NCI-H2227 (cell line): ENCODE measurements around the gene RAB30.

Source experiments
- DNase-seq: peaks from one replicate; lab custom pipeline; 2025; ENCODE audit not compliant: unreplicated experiment; lab: John Stamatoyannopoulos, UW

The RAB30 gene

GRCh38 chr11:83071567-83072349, at the start of gene RAB30:
Gene RAB30, minus strand, starts transcription at chr11:83071897. Its CDS starts 74,581 bp downstream, at chr11:82997316.
- peak; percentile 96 for DNase-seq

GRCh38 chr11:83120327-83120726, 48.6 kb upstream of the RAB30 start:
- DNase-seq, result no peak

- DNase-seq, result no peak
These were observed 47.5 kb upstream of the RAB30 start for GRCh38 chr11:83119216-83119615.

GRCh38 chr11:83118814-83119213, 47.1 kb upstream of the RAB30 start:
- no peak for DNase-seq

GRCh38 chr11:83116015-83116641, 44.4 kb upstream of the RAB30 start:
- no peak for DNase-seq

- peak; percentile 6 for DNase-seq
These were observed 43.9 kb upstream of the RAB30 start for GRCh38 chr11:83115551-83115950.

GRCh38 chr11:83115026-83115425, 43.3 kb upstream of the RAB30 start:
- no peak for DNase-seq

- no peak for DNase-seq
These were observed 41.2 kb upstream of the RAB30 start for GRCh38 chr11:83112886-83113285.

GRCh38 chr11:83105168-83105567, 33.5 kb upstream of the RAB30 start:
- no peak for DNase-seq

- DNase-seq, result no peak
These were observed 31.1 kb upstream of the RAB30 start for GRCh38 chr11:83102834-83103233.

GRCh38 chr11:83097429-83098075, 25.9 kb upstream of the RAB30 start:
- DNase-seq, result no peak

- no peak for DNase-seq
These were observed 21.9 kb upstream of the RAB30 start for GRCh38 chr11:83093634-83094033.

- DNase-seq, result no peak
These were observed 21.0 kb upstream of the RAB30 start for GRCh38 chr11:83092488-83093384.

GRCh38 chr11:83088965-83089364, 17.3 kb upstream of the RAB30 start:
- DNase-seq, result no peak

- DNase-seq, result peak; percentile 3
These were observed 15.3 kb upstream of the RAB30 start for GRCh38 chr11:83087035-83087434.

- DNase-seq, result no peak
These were observed 8.1 kb upstream of the RAB30 start for GRCh38 chr11:83079820-83080219.

- no peak for DNase-seq
These were observed 6.6 kb upstream of the RAB30 start for GRCh38 chr11:83078269-83078668.

- DNase-seq, result no peak
These were observed 2.2 kb upstream of the RAB30 start for GRCh38 chr11:83073884-83074283.

- no peak for DNase-seq
These were observed 1.6 kb upstream of the RAB30 start for GRCh38 chr11:83073258-83073657.

GRCh38 chr11:83072350-83073242, 899 bp upstream of the RAB30 start:
- no peak for DNase-seq
